Activated T-helper 2 cell treated with anti-CD3 and anti-CD28 coated beads, Interferon-gamma antibody, Interleukin-2, Interleukin-4, amounts not matched to agents 10 μg/mL and 5 μg/mL and 100 μg/mL, durations not matched to agents 14 hours and 24 hours and 36 hours (primary cell): ENCODE data around the gene PLXNB3. TPM values are rescaled to one million over a fixed set of nuclear protein-coding genes. Genes with fewer than 3 reads are reported as not detected.
"Not testable (repeated sequence)": the region's sequence is repeated elsewhere in the genome, so short reads cannot be mapped to it uniquely, and the experiment has no call there.

Source experiments
- DNase-seq: peaks from one replicate; pipeline ENCODE4 v3.0.0; 2021; ENCODE audit warnings: low spot score
- H3K27ac Mint-ChIP-seq: one replicate; pipeline ENCODE4 v1.8.0; 2021; ENCODE audit warnings: mixed read lengths
- H3K27me3 Mint-ChIP-seq: one replicate; pipeline ENCODE4 v1.8.0; 2021; ENCODE audit warnings: low read depth, mixed read lengths
- H3K36me3 Mint-ChIP-seq: one replicate; pipeline ENCODE4 v1.8.0; 2021; ENCODE audit warnings: low read depth, mixed read lengths
- H3K4me1 Mint-ChIP-seq: one replicate; pipeline ENCODE4 v1.8.0; 2021; ENCODE audit warnings: low read depth, mixed read lengths
- H3K4me3 Mint-ChIP-seq: one replicate; pipeline ENCODE4 v1.8.0; 2021; ENCODE audit warnings: low read depth, mild to moderate bottlenecking, moderate library complexity, mixed read lengths
- H3K9me3 Mint-ChIP-seq: one replicate; pipeline ENCODE4 v1.8.0; 2021; ENCODE audit warnings: mixed read lengths
- intact Hi-C: fragments of 100-400 bp; cut with micrococcal nuclease; formaldehyde crosslinking; loops from one replicate; pipeline ENCODE4 v1.15.1; 2023
- total RNA-seq: library from RNA; stranded (reverse); gene quantifications from 2 replicates; pipeline ENCODE4 v1.2.3, GENCODE V29; 2022

PLXNB3 gene
- total RNA-seq, 1 donor from 2014 or later, result 0.91 TPM

DNA sequence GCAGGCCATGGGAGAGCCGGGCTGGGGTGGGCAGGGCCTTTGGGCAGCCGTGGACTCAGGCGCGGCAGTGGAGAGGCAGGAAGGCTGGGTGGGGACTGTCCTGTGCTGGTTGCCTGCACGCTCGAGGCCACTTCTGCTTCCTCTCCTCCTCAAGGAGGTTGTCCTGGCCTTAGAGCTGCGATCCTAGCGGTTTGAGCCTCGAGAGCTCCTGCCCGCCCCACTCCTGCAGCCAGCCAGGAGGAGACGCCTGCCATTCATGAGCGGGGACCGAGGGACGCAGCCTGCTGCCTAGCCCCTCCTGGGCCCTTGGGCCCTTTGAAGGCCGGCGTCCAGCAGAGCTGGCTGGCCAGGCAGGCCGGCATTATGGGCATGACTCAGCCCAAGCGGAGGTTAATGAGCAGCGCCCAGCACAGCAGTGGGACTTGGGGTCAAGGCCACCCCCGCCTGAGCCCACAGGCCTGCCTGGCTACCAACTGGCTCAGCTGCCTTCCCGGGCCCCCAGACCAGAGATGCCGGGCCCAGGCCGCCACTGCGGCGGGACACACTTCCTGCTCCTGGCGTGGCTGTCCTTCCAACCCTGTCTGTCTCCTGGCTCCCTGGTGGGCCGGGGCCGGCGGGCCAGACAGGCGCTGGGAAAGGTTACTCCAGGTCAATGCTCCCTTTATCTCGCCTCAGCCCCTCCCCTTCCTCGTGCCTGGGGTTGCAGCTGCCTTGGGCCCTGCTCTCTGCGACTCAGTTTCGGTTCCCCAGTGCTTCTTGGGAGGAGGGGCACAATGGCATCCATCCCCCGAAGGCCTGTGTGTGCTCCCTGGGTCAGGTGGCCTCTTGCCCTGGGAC is 37.5 kb upstream of the PLXNB3 start:
- Mint-ChIP-seq H3K36me3 (peaks cover 23% of the 10 kb centered on the region), H3K4me1 (peaks cover 23% of the 10 kb centered on the region), H3K27ac (peak overlapping the region; percentile 42), H3K4me3 (peak overlapping the region; percentile 42), H3K27me3 (no peaks in the 10 kb centered on the region), H3K9me3 (peaks cover 2% of the 10 kb centered on the region)
- peak; percentile 36 for DNase-seq
- intact Hi-C loops, result no loop called here

DNA sequence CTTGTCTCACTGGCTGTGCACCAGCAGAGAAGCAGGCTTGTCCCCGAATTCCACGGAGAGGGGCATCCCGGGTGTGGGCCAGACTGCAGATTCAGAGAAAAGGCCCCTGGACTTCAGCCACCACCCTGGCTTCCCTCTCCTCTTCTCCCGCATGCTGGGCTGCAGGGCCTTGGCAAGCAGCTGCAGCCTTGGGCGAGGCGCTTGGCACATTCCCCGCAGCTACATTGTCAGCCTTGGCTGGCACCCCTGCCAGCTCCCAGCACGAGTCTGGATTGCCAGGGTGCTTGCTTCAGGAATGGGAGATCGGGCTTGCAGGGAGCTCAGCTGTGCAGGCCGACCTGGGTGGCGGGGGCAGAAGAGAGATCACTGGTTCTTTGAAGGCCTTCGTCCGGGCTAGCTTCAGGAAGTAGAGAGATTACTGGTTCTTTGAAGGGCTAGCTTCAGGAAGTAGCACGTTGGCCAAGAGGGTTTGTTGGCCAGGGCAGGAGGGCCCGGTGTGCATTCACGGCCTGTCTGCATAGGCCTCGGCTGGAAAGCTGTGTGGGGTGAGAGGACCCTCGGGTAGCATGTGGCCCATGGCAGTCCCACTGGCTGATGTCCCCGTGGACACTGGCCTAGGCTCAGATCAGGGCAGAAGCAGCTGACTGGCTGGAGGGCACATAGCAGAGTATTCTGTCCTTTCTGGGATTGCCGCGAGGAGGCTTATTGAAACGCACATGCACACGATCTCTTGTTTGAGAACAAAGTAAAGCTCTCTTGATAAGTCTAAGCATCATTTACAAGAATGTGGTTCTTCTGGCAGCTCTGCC is 36.7 kb upstream of the PLXNB3 start:
- Mint-ChIP-seq H3K27me3 (no peaks in the 10 kb centered on the region), H3K9me3 (peaks cover 7% of the 10 kb centered on the region), H3K4me3 (peak overlapping the region; percentile 39), H3K36me3 (peaks cover 23% of the 10 kb centered on the region), H3K27ac (no peak overlapping the region), H3K4me1 (peaks cover 23% of the 10 kb centered on the region)
- intact Hi-C loops, result no loop called here
- DNase-seq, result no peak

DNA sequence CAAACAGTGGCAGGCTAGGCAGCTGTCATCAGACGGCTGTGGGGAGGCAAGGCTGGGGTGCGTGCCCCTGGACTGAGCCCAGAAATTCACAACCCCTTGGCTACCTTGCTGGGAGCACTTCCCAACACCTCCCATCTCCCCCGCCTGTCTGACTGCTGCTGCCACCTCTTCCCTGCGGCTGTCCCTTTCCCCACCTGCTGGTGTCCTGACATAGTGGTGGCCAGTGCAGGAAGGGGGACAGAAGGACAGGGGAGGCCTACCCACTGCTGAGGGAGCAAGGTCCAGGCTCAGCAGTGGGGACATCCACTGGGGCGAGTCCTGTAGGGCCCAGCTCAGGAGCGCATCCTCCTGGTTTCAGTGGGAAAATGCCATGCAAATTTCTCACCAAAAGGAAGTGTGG is 36.0 kb upstream of the PLXNB3 start:
- peaks cover 19% of the 10 kb centered on the region for H3K4me1 Mint-ChIP-seq
- peaks cover 17% of the 10 kb centered on the region for H3K36me3 Mint-ChIP-seq
- DNase-seq, result no peak
- H3K27me3 Mint-ChIP-seq, result no peaks in the 10 kb centered on the region
- H3K27ac Mint-ChIP-seq, result no peak overlapping the region
- intact Hi-C loops, result no loop called here
- no peak overlapping the region for H3K4me3 Mint-ChIP-seq
- H3K9me3 Mint-ChIP-seq, result peaks cover 7% of the 10 kb centered on the region

DNA sequence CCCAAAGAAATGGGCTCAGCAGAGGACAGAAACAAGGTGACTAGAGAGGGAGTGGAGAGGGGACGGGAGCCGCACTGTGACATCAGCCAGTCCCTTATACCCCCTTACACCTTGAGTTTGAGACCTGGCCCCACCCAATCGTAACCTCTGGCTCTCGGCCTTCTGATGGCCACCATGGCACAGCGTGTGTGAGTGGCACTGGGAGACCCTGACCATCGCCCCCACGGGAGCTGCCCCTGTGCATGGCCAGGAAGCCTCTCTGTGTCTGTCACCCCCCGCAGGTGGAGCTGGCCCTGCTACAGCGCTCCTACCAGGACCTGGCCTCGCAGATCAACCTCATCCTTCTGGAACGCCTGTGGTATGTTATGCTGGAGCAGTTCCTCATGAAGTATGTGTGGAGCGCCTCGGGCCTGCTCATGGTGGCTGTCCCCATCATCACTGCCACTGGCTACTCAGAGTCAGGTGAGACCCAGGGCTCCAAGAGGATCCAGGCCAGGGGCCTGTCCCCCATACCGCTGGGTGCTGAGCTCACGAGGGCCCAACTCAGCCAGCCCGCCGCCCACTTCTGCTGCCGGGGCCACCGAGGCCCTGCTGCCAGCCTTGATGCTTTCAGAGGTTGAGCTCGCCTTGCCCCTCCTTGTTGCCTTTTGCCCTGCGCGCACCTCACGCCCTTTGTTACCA is 35.0 kb upstream of the PLXNB3 start:
- H3K27ac Mint-ChIP-seq, result no peak overlapping the region
- intact Hi-C loops, result no loop called here
- DNase-seq, result no peak

DNA sequence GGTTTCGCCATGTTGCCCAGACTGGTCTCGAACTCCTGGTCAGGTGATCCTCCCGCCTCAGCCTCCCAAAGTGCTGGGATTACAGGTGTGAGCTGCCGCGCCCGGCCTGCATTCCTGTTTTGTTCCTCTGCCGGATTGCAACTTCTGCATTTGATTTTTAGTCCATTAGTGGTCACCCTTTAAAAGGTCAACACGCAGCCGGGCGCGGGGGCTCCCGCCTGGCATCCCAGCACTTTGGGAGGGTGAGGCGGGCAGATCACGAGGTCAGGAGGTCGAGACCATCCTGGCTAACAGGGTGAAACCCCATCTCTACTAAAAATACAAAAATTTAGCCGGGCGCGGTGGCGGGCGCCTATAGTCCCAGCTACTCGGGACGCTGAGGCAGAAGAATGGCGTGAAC is 33.9 kb upstream of the PLXNB3 start:
- H3K27me3 Mint-ChIP-seq, H3K27ac Mint-ChIP-seq, H3K4me3 Mint-ChIP-seq, intact Hi-C loops, DNase-seq: not testable (repeated sequence)
- H3K36me3 Mint-ChIP-seq, result peaks cover 24% of the 10 kb centered on the region
- peaks cover 11% of the 10 kb centered on the region for H3K9me3 Mint-ChIP-seq
- peaks cover 22% of the 10 kb centered on the region for H3K4me1 Mint-ChIP-seq

More for the DNA sequence above, 35.0 kb upstream of the PLXNB3 start:
- H3K4me1 Mint-ChIP-seq, result peaks cover 19% of the 10 kb centered on the region
- no peak overlapping the region for H3K4me3 Mint-ChIP-seq
- H3K27me3 Mint-ChIP-seq, result no peaks in the 10 kb centered on the region
- H3K9me3 Mint-ChIP-seq, result peaks cover 7% of the 10 kb centered on the region
- H3K36me3 Mint-ChIP-seq, result peaks cover 19% of the 10 kb centered on the region

- H3K4me1 Mint-ChIP-seq, result peaks cover 28% of the 10 kb centered on the region
- H3K27ac Mint-ChIP-seq, result peak overlapping the region; percentile 67
- no peak for DNase-seq
- peaks cover 11% of the 10 kb centered on the region for H3K9me3 Mint-ChIP-seq
- H3K27me3 Mint-ChIP-seq, result no peaks in the 10 kb centered on the region
- H3K4me3 Mint-ChIP-seq, result no peak overlapping the region
- intact Hi-C loops, result no loop called here
- peaks cover 30% of the 10 kb centered on the region for H3K36me3 Mint-ChIP-seq
These were observed 32.8 kb upstream of the PLXNB3 start for GRCh38 chrX:153731117-153731844.

GRCh38 chrX:153731845-153732215 is 32.2 kb upstream of the PLXNB3 start:
- H3K4me3 Mint-ChIP-seq, result no peak overlapping the region
- H3K27ac Mint-ChIP-seq, result peak overlapping the region; percentile 67
- H3K4me1 Mint-ChIP-seq, result peaks cover 27% of the 10 kb centered on the region
- H3K36me3 Mint-ChIP-seq, result peaks cover 30% of the 10 kb centered on the region
- peaks cover 11% of the 10 kb centered on the region for H3K9me3 Mint-ChIP-seq
- intact Hi-C loops, result no loop called here
- H3K27me3 Mint-ChIP-seq, result no peaks in the 10 kb centered on the region
- DNase-seq, result no peak

DNA sequence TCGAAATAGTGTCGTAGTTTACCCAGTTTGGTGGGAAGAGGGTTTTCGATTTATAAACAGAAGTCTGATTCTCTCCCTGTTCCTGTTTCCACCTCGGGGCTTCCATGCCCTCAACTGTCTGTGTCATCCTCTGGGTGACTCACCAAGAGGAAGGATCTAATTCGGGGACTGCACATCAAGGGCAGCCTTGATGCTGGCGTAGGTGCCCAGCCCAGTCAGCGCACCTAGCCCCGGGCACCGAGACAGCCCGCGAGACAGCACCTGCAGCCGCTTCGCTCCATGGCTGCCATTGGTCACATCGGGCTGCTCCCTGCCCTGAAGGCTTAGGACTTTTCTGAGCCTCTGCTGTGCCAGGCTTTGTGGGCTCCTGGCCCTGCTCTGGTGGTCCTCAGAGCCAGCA is 31.6 kb upstream of the PLXNB3 start:
- Mint-ChIP-seq H3K4me3 (no peak overlapping the region), H3K27ac (no peak overlapping the region), H3K4me1 (peaks cover 24% of the 10 kb centered on the region), H3K9me3 (peaks cover 11% of the 10 kb centered on the region), H3K27me3 (no peaks in the 10 kb centered on the region), H3K36me3 (peaks cover 30% of the 10 kb centered on the region)
- DNase-seq, result no peak
- intact Hi-C loops, result no loop called here

- H3K36me3 Mint-ChIP-seq, result peaks cover 27% of the 10 kb centered on the region
- peaks cover 11% of the 10 kb centered on the region for H3K9me3 Mint-ChIP-seq
- no peak overlapping the region for H3K4me3 Mint-ChIP-seq
- H3K27ac Mint-ChIP-seq, result no peak overlapping the region
- no peaks in the 10 kb centered on the region for H3K27me3 Mint-ChIP-seq
- no peak for DNase-seq
- peaks cover 22% of the 10 kb centered on the region for H3K4me1 Mint-ChIP-seq
- intact Hi-C loops, result no loop called here
These were observed 30.3 kb upstream of the PLXNB3 start for GRCh38 chrX:153733651-153734240.

- peaks cover 11% of the 10 kb centered on the region for H3K9me3 Mint-ChIP-seq
- peaks cover 22% of the 10 kb centered on the region for H3K4me1 Mint-ChIP-seq
- no peaks in the 10 kb centered on the region for H3K27me3 Mint-ChIP-seq
- H3K4me3 Mint-ChIP-seq, result no peak overlapping the region
- peaks cover 27% of the 10 kb centered on the region for H3K36me3 Mint-ChIP-seq
- no peak overlapping the region for H3K27ac Mint-ChIP-seq
- intact Hi-C loops, result no loop called here
- no peak for DNase-seq
These were observed 29.2 kb upstream of the PLXNB3 start for GRCh38 chrX:153734871-153735270.

GRCh38 chrX:153735274-153735673 is 28.8 kb upstream of the PLXNB3 start:
- H3K9me3 Mint-ChIP-seq, result peaks cover 11% of the 10 kb centered on the region
- no peak for DNase-seq
- peaks cover 27% of the 10 kb centered on the region for H3K36me3 Mint-ChIP-seq
- intact Hi-C loops, result no loop called here
- H3K4me3 Mint-ChIP-seq, result no peak overlapping the region
- no peaks in the 10 kb centered on the region for H3K27me3 Mint-ChIP-seq
- H3K27ac Mint-ChIP-seq, result no peak overlapping the region
- peaks cover 25% of the 10 kb centered on the region for H3K4me1 Mint-ChIP-seq
